IMR-90 (cell line): ENCODE measurements around the gene GDPD3. TPM values are rescaled to one million over a fixed set of nuclear protein-coding genes. Genes with fewer than 3 reads are reported as not detected.

Source experiments
- ATAC-seq: fragments of 200-7000 bp; cut with Tn5 transposase; 2 replicates; pipeline ENCODE4 v1.9.1; 2020; ENCODE audit warnings: low read depth, mild to moderate bottlenecking, moderate library complexity
- BruUV-seq: library from RNA; stranded (reverse); fragments of 400-500 nt; replicated peaks from 2 replicates; lab custom pipeline; 2021; lab: Mats Ljungman, UMichigan
- CTCF ChIA-PET: fragments of 300-600 bp; formaldehyde crosslinking; extraction: SDS; loops from one replicate; lab custom pipeline; 2021; ENCODE audit warnings: antibody characterized with exemption; lab: Yijun Ruan, JAX
- POLR2A ChIA-PET: fragments of 300-600 bp; sonication (Branson Sonifier 250); formaldehyde crosslinking; loops from one replicate; lab custom pipeline; 2022; ENCODE audit warnings: antibody characterized with exemption; ENCODE audit not compliant: unreplicated experiment; lab: Charles Lee
- DNase-seq: peaks from one replicate; pipeline ENCODE4 v3.0.0; 2013
- H2AFZ ChIP-seq: replicated peaks from 2 replicates; pipeline ENCODE3; 2013; ENCODE audit warnings: low read length, mild to moderate bottlenecking; ENCODE audit not compliant: poor library complexity
- H2AK5ac ChIP-seq: 2 replicates; pipeline ENCODE4 v1.6.1; 2013; ENCODE audit warnings: low read depth, low read length, inconsistent platforms
- H2AK9ac ChIP-seq: replicated peaks from 2 replicates; pipeline ENCODE3; 2013; ENCODE audit warnings: mild to moderate bottlenecking, low read depth, low read length, moderate library complexity; ENCODE audit not compliant: poor library complexity
- H2BK120ac ChIP-seq: 2 replicates; pipeline ENCODE4 v1.6.1; 2013; ENCODE audit warnings: low read depth, low read length, inconsistent platforms
- H2BK15ac ChIP-seq: 3 replicates; pipeline ENCODE4 v1.6.1; 2013; ENCODE audit warnings: low read depth, low read length, inconsistent platforms
- H2BK20ac ChIP-seq: 2 replicates; pipeline ENCODE4 v1.6.1; 2013; ENCODE audit warnings: low read depth, mild to moderate bottlenecking, inconsistent platforms, low read length, moderate library complexity
- H2BK5ac ChIP-seq: 2 replicates; pipeline ENCODE4 v1.6.1; 2013; ENCODE audit warnings: mild to moderate bottlenecking, low read depth, low read length, inconsistent platforms; ENCODE audit not compliant: poor library complexity, severe bottlenecking
- H3K14ac ChIP-seq: replicated peaks from 2 replicates; pipeline ENCODE4 v1.6.1; 2013; ENCODE audit warnings: low read depth, low read length, inconsistent platforms
- H3K18ac ChIP-seq: 2 replicates; pipeline ENCODE4 v1.6.1; 2013; ENCODE audit warnings: low read depth, low read length, control low read depth
- H3K23ac ChIP-seq: 2 replicates; pipeline ENCODE4 v1.6.1; 2013; ENCODE audit warnings: low read depth, low read length, inconsistent platforms
- H3K27ac ChIP-seq: 2 replicates; pipeline ENCODE4 v1.5.1; 2013; ENCODE audit warnings: mild to moderate bottlenecking, control low read depth, low read length; ENCODE audit not compliant: insufficient read depth
- H3K27me3 ChIP-seq: 2 replicates; pipeline ENCODE4 v1.6.1; 2013; ENCODE audit warnings: low read length; ENCODE audit not compliant: control insufficient read depth, insufficient read depth
- H3K36me3 ChIP-seq: 2 replicates; pipeline ENCODE4 v1.6.1; 2013; ENCODE audit warnings: low read length, mixed read lengths; ENCODE audit not compliant: control insufficient read depth, insufficient read depth
- H3K4ac ChIP-seq: 2 replicates; pipeline ENCODE4 v1.6.1; 2013; ENCODE audit warnings: low read depth, low read length, inconsistent platforms
- H3K4me1 ChIP-seq: 2 replicates; pipeline ENCODE4 v1.6.1; 2013; ENCODE audit warnings: low read length, mixed read lengths; ENCODE audit not compliant: control insufficient read depth, insufficient read depth
- H3K4me2 ChIP-seq: 2 replicates; pipeline ENCODE4 v1.6.1; 2013; ENCODE audit warnings: low read depth, mild to moderate bottlenecking, control low read depth, low read length, moderate library complexity
- H3K4me3 ChIP-seq: 2 replicates; pipeline ENCODE4 v1.5.1; 2013; ENCODE audit warnings: low read depth, mild to moderate bottlenecking, control low read depth, low read length, moderate library complexity; ENCODE audit not compliant: insufficient read depth
- H3K56ac ChIP-seq: 2 replicates; pipeline ENCODE4 v1.6.1; 2013; ENCODE audit warnings: low read length, inconsistent platforms; ENCODE audit not compliant: insufficient read depth; ENCODE audit errors: extremely low read depth
- H3K79me1 ChIP-seq, 2 experiments: 2 replicates each; pipeline ENCODE4 v1.6.1; 2013; ENCODE audit warnings: low read length in 2 of 2, inconsistent platforms in 1 of 2, low read depth in 1 of 2
- H3K9ac ChIP-seq: 2 replicates; pipeline ENCODE4 v1.6.1; 2013; ENCODE audit warnings: low read depth, low read length, control low read depth
- H3K9me1 ChIP-seq: 2 replicates; pipeline ENCODE4 v1.6.1; 2013; ENCODE audit warnings: low read length, inconsistent platforms; ENCODE audit not compliant: insufficient read depth
- H3K9me3 ChIP-seq: 2 replicates; pipeline ENCODE4 v1.6.1; 2013; ENCODE audit warnings: low read length; ENCODE audit not compliant: control insufficient read depth, insufficient read depth
- H4K20me1 ChIP-seq: 2 replicates; pipeline ENCODE4 v1.6.1; 2013; ENCODE audit warnings: low read length, inconsistent platforms; ENCODE audit not compliant: insufficient read depth
- H4K5ac ChIP-seq: 2 replicates; pipeline ENCODE4 v1.6.1; 2013; ENCODE audit warnings: mild to moderate bottlenecking, low read depth, low read length, control low read depth
- H4K8ac ChIP-seq, 2 experiments: 2 replicates each; pipeline ENCODE4 v1.6.1; 2013; ENCODE audit warnings: low read depth in 2 of 2, low read length in 2 of 2, control low read depth in 1 of 2, inconsistent platforms in 1 of 2
- H4K91ac ChIP-seq: 2 replicates; pipeline ENCODE4 v1.6.1; 2013; ENCODE audit warnings: low read depth, low read length, inconsistent platforms; ENCODE audit not compliant: insufficient read depth
- BHLHE40 ChIP-seq: fragments of 150-350 bp; IDR thresholded peaks from 2 replicates; pipeline ENCODE4 v1.6.1; 2016; ENCODE audit warnings: mild to moderate bottlenecking, low read depth, low read length
- CEBPB ChIP-seq: IDR thresholded peaks from 2 replicates; pipeline ENCODE4 v1.6.1; 2012; ENCODE audit warnings: low read depth, low read length, improper control_type of control experiment
- CTCF ChIP-seq: conservative IDR thresholded peaks from 2 replicates; pipeline ENCODE4 v1.5.1; 2012; ENCODE audit warnings: mild to moderate bottlenecking, low read depth, low read length, improper control_type of control experiment
- MAZ ChIP-seq: IDR thresholded peaks from 2 replicates; pipeline ENCODE4 v1.6.1; 2012; ENCODE audit warnings: low read depth, mild to moderate bottlenecking, low read length, improper control_type of control experiment, moderate library complexity, borderline replicate concordance
- MXI1 ChIP-seq: IDR thresholded peaks from 2 replicates; pipeline ENCODE4 v1.6.1; 2012; ENCODE audit warnings: low read depth, mild to moderate bottlenecking, low read length, moderate library complexity, borderline replicate concordance
- NFE2L2 ChIP-seq: fragments of 150-350 bp; IDR thresholded peaks from 2 replicates; pipeline ENCODE4 v1.6.1; 2016; ENCODE audit warnings: low read depth, mild to moderate bottlenecking, low read length
- RFX5 ChIP-seq: IDR thresholded peaks from 2 replicates; pipeline ENCODE4 v1.8.0; 2012; ENCODE audit warnings: low read depth, mild to moderate bottlenecking, low read length, moderate library complexity
- SMC3 ChIP-seq: fragments of 150-350 bp; IDR thresholded peaks from 2 replicates; pipeline ENCODE4 v1.6.1; 2016; ENCODE audit warnings: low read depth, mild to moderate bottlenecking, antibody characterized with exemption, low read length, moderate library complexity
- WGBS, 2 experiments: methylation state at CpG; one replicate each; pipeline versions ENCODE4 v1.1.5 to v1.1.7; 2013; ENCODE audit warnings: missing lambda C conversion rate in 2 of 2; ENCODE audit not compliant: insufficient read length in 1 of 2; ENCODE audit errors: extremely low coverage in 2 of 2; 5-methylcytosine and 5-hydroxymethylcytosine counted together
- dilution Hi-C: fragments of 300-500 bp; cut with HindIII; formaldehyde crosslinking; loops from one replicate; pipeline ENCODE4 v1.14.3; 2018; ENCODE audit warnings: low sequenced_read_pairs; ENCODE audit not compliant: unreplicated experiment
- in situ Hi-C: fragments of 300-500 bp; cut with MboI; formaldehyde crosslinking; loops from 3 replicates; pipeline ENCODE4 v1.14.3; 2019; ENCODE audit warnings: low sequenced_read_pairs, inconsistent platforms, mixed read lengths
- intact Hi-C: fragments of 100-400 bp; cut with micrococcal nuclease; formaldehyde crosslinking; loops from 2 replicates; pipeline ENCODE4 v1.10.0; 2022
- polyA plus RNA-seq, 3 experiments: library from polyadenylated mRNA; depleted of rRNA; stranded (reverse); fragments of >200 nt; gene quantifications; 2 replicates each; pipeline ENCODE4 v1.2.3, GENCODE V29; 2012; ENCODE audit warnings: low replicate concordance in 1 of 3
- total RNA-seq: library from RNA; depleted of rRNA; stranded (reverse); fragments of >200 nt; gene quantifications from 2 replicates; pipeline ENCODE4 v1.2.3, GENCODE V29; 2012

GDPD3 gene
- total and polyA plus RNA-seq, 2 of the 4 experiments (the other 2 are of a cell fraction), result under 0.01 to 19.5 TPM

- H3K18ac ChIP-seq, result no peak overlapping the region
- H2AFZ ChIP-seq, result no peak overlapping the region
- no peak overlapping the region for H3K27ac ChIP-seq
- H3K4ac ChIP-seq, result no peak overlapping the region
- no peak overlapping the region for H3K9ac ChIP-seq
- no peaks in the 10 kb centered on the region for H4K20me1 ChIP-seq
- TF ChIP-seq MXI1, result no peak
- no peak for TF ChIP-seq RFX5
- TF ChIP-seq MAZ, result no peak
- TF ChIP-seq NFE2L2, result no peak
- TF ChIP-seq SMC3, result no peak
- no peak for TF ChIP-seq BHLHE40
- TF ChIP-seq CTCF, result no peak
- TF ChIP-seq CEBPB, result no peak
- H2AK5ac ChIP-seq, result no peak overlapping the region
- no peak overlapping the region for H4K8ac ChIP-seq
- peaks cover 9% of the 10 kb centered on the region for H3K9me3 ChIP-seq
- WGBS, 2 experiments, result no CpG with 5 or more reads among the region's 1 CpG
- H3K27me3 ChIP-seq, result peaks cover 2% of the 10 kb centered on the region
- dilution Hi-C loops, result no loop called here
- H3K4me1 ChIP-seq, result no peaks in the 10 kb centered on the region
- H3K79me1 ChIP-seq, result no peaks in the 10 kb centered on the region
- in situ Hi-C loops, result no loop called here
- H2BK120ac ChIP-seq, result no peak overlapping the region
- H3K4me2 ChIP-seq, result no peak overlapping the region
- H2BK5ac ChIP-seq, result no peak overlapping the region
- no peaks in the 10 kb centered on the region for H3K36me3 ChIP-seq
- intact Hi-C loops, result no loop called here
- no peak overlapping the region for H2AK9ac ChIP-seq
- CTCF ChIA-PET, result no interaction called here
- ATAC-seq (no peak), DNase-seq (no peak)
- H3K56ac ChIP-seq, result no peak overlapping the region
- H3K4me3 ChIP-seq, result no peak overlapping the region
- H4K91ac ChIP-seq, result no peak overlapping the region
- no TSS peak for BruUV-seq
- no peak overlapping the region for H3K23ac ChIP-seq
- H4K5ac ChIP-seq, result no peak overlapping the region
- H2BK20ac ChIP-seq, result no peak overlapping the region
- H2BK15ac ChIP-seq, result no peak overlapping the region
- H3K14ac ChIP-seq, result no peak overlapping the region
- POLR2A ChIA-PET, result no interaction called here
- no peaks in the 10 kb centered on the region for H3K9me1 ChIP-seq
These were observed 31.6 kb upstream of the GDPD3 start for GRCh38 chr16:30144917-30145316.
